Fibroblast of villous mesenchyme (primary cell): ENCODE data around the gene ARMH3. TPM values are rescaled to one million over a fixed set of nuclear protein-coding genes. Genes with fewer than 3 reads are reported as not detected.
"Not testable (repeated sequence)": the region's sequence is repeated elsewhere in the genome, so short reads cannot be mapped to it uniquely, and the experiment has no call there.

Source experiments
- DNase-seq: peaks from one replicate; pipeline ENCODE4 v3.0.0-alpha.2; 2010; ENCODE audit warnings: low read depth
- H3K4me3 ChIP-seq: 2 replicates; pipeline ENCODE4 v1.5.1; 2011; ENCODE audit warnings: low read depth, mild to moderate bottlenecking, low read length
- CTCF ChIP-seq: IDR thresholded peaks from 2 replicates; pipeline ENCODE4 v1.5.1; 2012; ENCODE audit warnings: low read depth, mild to moderate bottlenecking, low read length; ENCODE audit not compliant: insufficient read depth
- total RNA-seq: library from RNA; depleted of rRNA; stranded (reverse); fragments of >200 nt; gene quantifications from 2 replicates; pipeline ENCODE4 v1.2.3, GENCODE V29; 2012

Gene ARMH3
- total RNA-seq, 1 donor: 10.4 TPM

GRCh38 chr10:101993221-101993620, 62.8 kb downstream of the ARMH3 start:
- no peak for TF ChIP-seq CTCF
- no peak overlapping the region for H3K4me3 ChIP-seq
- no peak for DNase-seq

- DNase-seq: no peak
- no peak for TF ChIP-seq CTCF
- H3K4me3 ChIP-seq: no peak overlapping the region
These were observed 68.8 kb downstream of the ARMH3 start for GRCh38 chr10:101987136-101987535.

GRCh38 chr10:101986624-101986971, 69.4 kb downstream of the ARMH3 start:
- H3K4me3 ChIP-seq: no peak overlapping the region
- TF ChIP-seq CTCF: no peak
- peak; percentile 30 for DNase-seq

- DNase-seq, H3K4me3 ChIP-seq: not testable (repeated sequence)
These were observed 75.3 kb downstream of the ARMH3 start for GRCh38 chr10:101980677-101981076.

- H3K4me3 ChIP-seq: no peak overlapping the region
- no peak for TF ChIP-seq CTCF
- DNase-seq: no peak
These were observed 81.6 kb downstream of the ARMH3 start for GRCh38 chr10:101974091-101974971.

- DNase-seq: peak; percentile 29
- H3K4me3 ChIP-seq: no peak overlapping the region
- no peak for TF ChIP-seq CTCF
These were observed 83.2 kb downstream of the ARMH3 start for GRCh38 chr10:101972761-101973160.

GRCh38 chr10:101969412-101969922, 86.5 kb downstream of the ARMH3 start:
- DNase-seq: no peak
- no peak overlapping the region for H3K4me3 ChIP-seq
- no peak for TF ChIP-seq CTCF
